Stimulated activated CD4-positive, alpha-beta T cell treated with anti-CD3 and anti-CD28 coated beads, Interleukin-2, amount 100 ng/mL, for 4 hours (primary cell): ENCODE data around the gene SPTB.

Experiments
- DNase-seq: peaks from one replicate; pipeline ENCODE4 v3.0.0-alpha.2; 2020; ENCODE audit warnings: low read depth

The SPTB gene

GRCh38 chr14:64885559-64885958 is 5.9 kb upstream of the SPTB start:
- DNase-seq, result no peak

DNA sequence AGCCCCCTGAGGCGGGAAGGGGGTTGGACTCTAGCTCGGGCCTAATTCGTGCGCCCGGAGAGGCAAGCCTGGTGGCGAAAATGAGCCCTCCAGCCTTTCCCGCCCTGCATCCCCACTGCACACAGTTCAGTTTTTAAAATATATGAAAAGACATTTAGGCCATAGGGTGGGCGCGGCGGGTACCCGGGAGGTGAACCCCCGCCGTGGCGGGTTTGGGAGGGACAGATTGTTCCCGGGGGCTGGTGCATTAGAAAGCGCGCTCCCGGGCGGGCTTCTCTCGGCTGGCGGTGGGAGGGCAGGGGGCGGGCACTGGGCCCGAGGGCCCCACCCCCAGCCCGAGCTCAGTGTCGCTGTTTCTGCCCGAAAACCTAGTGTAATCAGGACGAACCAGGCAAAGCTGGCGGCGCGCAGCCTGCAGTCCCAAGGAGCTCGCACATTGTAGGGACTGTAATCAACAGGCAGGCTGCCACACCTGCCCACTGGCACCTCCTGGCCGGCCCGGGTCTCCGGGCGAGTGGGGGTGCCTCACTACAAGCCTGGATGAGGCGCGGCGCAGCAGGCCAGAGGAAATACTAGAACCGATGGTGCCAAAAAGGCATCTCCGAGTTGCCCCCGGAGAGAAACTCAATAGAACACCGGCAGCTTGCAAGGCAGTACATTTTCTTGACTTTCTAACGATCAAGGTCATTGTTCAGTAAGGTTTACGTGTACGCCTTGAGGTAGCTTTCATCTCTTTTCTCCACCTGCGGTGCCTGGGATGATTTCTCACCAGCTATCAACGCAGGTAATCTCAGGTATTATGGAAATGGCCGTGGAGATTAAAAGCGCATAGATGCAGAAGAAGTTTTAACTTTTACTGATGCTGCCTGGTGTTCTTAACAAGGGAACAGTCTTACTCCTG is 764 bp upstream of the SPTB start:
- DNase-seq, result peak; percentile 48

GRCh38 chr14:64878837-64879634 is 671 bp downstream of the SPTB start:
- DNase-seq, result no peak

DNA sequence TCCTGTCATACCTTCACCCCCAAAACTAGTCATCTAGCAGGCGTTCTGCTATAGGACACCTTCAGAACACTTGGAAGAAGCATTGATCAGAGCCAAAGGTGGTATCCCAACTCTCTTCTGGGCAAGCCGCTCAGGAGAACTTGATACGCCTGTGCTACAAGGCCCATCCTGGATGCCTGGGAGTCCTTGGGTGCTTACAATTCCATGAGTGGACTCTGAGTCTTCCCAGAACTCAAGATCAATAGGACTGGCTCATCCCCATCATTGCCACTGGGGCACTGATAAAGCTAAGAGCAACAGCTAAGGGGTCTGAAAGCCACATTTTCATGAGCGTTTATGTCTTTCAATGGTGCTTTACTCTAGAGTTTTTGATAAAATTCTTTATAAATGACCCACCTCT is 1.9 kb downstream of the SPTB start:
- DNase-seq, result no peak

GRCh38 chr14:64875350-64875749 is 4.4 kb downstream of the SPTB start:
- no peak for DNase-seq

DNA sequence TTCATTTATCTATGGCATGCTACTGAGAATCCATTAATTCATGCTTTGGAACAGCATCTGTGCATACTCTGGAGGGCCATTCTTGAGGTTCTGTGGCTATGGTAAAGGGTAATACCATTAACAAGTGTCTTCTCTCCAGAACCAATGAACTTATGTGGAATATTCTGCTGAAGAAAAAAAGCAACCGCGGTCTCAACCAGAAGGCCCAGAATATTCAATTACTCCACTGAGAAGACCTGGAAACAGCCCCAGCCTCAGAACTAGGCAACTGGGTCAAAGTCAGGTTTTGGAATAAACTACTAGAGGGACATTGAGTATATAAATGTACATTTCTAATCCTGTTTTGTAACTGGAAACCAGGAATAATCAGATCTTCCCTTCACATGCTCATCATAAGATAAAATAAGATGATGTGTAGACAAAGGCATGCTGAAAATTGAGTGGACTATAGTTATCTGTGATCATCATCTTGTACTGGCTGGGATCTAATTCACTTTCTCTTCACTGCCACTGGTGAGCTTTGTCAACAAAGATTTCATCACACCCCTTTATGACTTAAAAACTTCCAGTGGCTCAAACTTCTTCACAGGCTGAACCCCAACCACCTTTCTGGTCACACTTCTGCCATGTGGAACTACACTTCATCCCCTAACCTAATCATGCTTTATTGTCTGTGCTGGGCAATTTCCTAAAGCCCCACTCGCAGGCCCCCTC is 6.0 kb downstream of the SPTB start:
- no peak for DNase-seq

GRCh38 chr14:64871344-64871743 is 8.4 kb downstream of the SPTB start:
- DNase-seq, result no peak

GRCh38 chr14:64870160-64870559 is 9.5 kb downstream of the SPTB start:
- DNase-seq, result no peak

GRCh38 chr14:64868841-64869240 is 10.9 kb downstream of the SPTB start:
- DNase-seq, result no peak

- no peak for DNase-seq
Measured at GRCh38 chr14:64868379-64868778, 11.3 kb downstream of the SPTB start.

GRCh38 chr14:64867182-64867581 is 12.5 kb downstream of the SPTB start:
- no peak for DNase-seq

GRCh38 chr14:64865992-64866391 is 13.7 kb downstream of the SPTB start:
- DNase-seq, result no peak

DNA sequence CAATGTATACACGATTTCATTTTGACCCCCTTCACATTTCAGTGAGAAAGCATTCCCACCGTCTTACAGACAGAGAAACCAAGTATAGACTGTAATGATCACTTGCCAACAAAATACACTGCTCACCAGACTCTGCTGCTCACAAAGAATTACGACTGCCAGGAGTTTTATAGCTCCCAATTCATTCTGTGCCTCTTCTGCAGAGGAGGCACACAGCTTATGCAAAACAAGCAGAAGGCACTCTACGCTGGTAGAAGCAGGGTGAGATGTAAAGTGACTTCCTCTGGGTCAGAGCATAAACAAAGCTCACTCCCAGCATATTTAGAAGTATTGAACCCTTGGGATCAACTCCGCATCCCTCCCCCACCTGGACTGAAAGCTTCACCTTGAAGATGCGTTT is 14.6 kb downstream of the SPTB start:
- no peak for DNase-seq

GRCh38 chr14:64864258-64864657 is 15.4 kb downstream of the SPTB start:
- DNase-seq, result no peak

DNA sequence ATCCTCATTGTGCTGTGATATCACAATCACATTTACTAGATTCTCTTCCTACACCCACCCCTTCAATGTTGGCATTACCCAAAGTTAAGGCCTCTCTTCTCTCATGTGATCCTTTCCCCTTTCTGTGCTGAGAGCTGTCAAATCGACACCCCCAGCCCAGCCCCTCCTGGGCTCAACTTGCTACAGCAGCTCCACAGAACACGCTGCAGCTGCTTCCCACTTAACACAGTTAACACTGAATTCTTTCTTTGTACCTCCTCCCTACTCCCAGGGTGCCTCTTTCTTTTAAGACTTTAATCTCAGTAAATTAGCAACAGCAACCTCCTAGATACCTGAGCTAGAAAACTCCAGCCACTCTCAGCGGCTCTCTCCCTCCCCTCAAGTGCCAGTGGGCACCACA is 17.8 kb downstream of the SPTB start:
- DNase-seq, result no peak

DNA sequence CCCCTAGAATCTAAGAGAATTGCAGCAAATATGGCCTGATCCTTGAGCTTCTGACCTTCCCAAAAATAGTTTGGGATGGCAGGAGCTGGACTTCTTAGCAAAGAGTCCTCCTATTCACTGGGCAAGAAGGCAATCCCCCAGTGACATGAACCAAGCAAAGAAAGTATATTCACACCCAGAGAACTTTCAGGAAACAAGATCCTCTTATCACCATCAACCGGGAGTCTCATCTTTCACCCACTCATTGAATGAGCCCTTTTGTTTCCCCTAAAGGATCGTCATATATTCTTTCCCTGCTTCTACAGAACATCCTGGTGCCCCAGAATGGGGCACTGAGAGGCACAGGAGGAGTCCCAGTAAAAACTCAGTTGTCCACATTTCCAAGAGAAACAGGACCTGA is 19.7 kb downstream of the SPTB start:
- no peak for DNase-seq

GRCh38 chr14:64857979-64858744 is 21.5 kb downstream of the SPTB start:
- no peak for DNase-seq

DNA sequence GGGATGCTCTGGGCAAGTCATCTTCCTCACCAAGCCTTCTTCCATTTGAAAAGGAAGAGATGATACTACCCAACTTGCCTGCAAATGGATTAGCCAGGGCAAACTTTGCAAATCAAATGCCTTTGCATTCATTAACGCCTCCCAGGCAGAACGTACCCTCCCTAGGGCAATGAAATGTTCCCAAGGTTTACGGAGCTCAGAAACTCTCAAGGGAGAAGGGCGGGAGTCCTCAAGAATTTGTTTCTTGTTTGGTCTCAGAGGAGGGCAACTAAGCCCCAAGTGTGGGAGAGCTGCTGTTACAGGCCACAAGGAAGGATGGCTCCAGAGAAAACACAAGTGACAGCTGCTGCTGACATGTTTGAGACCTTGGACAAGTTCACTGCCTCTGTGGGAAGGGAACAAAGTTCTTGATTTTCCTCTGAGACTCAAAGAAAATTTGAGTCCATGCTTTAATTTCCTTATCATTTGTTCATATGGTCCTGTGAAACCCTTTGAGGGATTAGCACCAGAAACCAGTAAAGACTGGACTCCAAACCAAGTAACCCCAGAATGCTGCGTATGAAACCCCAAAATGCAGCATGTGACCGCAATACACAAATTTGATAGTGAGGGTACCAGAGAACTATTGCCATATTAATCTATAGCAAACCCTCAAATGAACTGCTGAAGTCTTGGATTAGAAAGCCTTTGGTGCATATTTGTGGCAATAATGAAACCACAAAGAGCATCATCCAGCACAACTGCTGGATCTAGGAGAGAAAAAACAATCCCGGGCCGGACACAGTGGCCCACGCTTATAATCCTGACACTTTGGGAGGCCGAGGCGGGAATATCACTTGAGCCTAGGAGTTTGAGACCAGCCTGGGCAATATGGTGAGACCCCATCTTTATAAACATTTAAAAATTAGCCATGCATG is 22.9 kb downstream of the SPTB start:
- no peak for DNase-seq

- no peak for DNase-seq
Measured at GRCh38 chr14:64855721-64856528, 23.8 kb downstream of the SPTB start.
